Small intestine (tissue), 7 donors: Measurements from ENCODE around the gene RPL10. TPM values are rescaled to one million over a fixed set of nuclear protein-coding genes. Genes with fewer than 3 reads are reported as not detected.
A peak's percentile ranks its signal among the peaks of the same experiment; 100 is the strongest.

ENCODE experiments used
- DNase-seq, 2 donors: peaks; one replicate each; pipeline versions ENCODE4 v3.0.0 to v3.0.0-alpha.2; 2013
- FAIRE-seq: peaks from 2 replicates; lab custom pipeline; 2012; peaks lifted over from hg19 to GRCh38; lab: Jason Lieb, UNC
- H3K27ac ChIP-seq, 3 donors: one replicate each; pipeline ENCODE4 v1.5.1; 2013; ENCODE audit warnings: low read length in 2 of 3, mild to moderate bottlenecking in 2 of 3, control low read depth in 1 of 3, inconsistent platforms in 1 of 3, low read depth in 1 of 3, moderate library complexity in 1 of 3
- H3K27me3 ChIP-seq, 3 donors: one replicate each; pipeline ENCODE4 v1.6.1; 2013; ENCODE audit warnings: low read length in 3 of 3, inconsistent platforms in 1 of 3; ENCODE audit not compliant: control insufficient read depth in 3 of 3, insufficient read depth in 3 of 3
- H3K36me3 ChIP-seq, 3 donors: one replicate each; pipeline ENCODE4 v1.6.1; 2013; ENCODE audit warnings: low read length in 3 of 3, inconsistent platforms in 1 of 3, low read depth in 1 of 3, mild to moderate bottlenecking in 1 of 3, moderate library complexity in 1 of 3; ENCODE audit not compliant: control insufficient read depth in 3 of 3, insufficient read depth in 2 of 3
- H3K4me1 ChIP-seq, 3 donors: one replicate each; pipeline ENCODE4 v1.6.1; 2013; ENCODE audit warnings: low read length in 2 of 3, inconsistent platforms in 1 of 3, low read depth in 1 of 3, mild to moderate bottlenecking in 1 of 3, moderate library complexity in 1 of 3; ENCODE audit not compliant: control insufficient read depth in 3 of 3, insufficient read depth in 2 of 3
- H3K4me3 ChIP-seq, 3 donors: one replicate each; pipeline ENCODE4 v1.5.1; 2013; ENCODE audit warnings: low read length in 3 of 3, control low read depth in 1 of 3, inconsistent platforms in 1 of 3, low read depth in 1 of 3, mild to moderate bottlenecking in 1 of 3, moderate library complexity in 1 of 3
- H3K9me3 ChIP-seq, 2 donors: one replicate each; pipeline ENCODE4 v1.6.1; 2013; ENCODE audit warnings: low read depth in 1 of 2, low read length in 1 of 2; ENCODE audit not compliant: control insufficient read depth in 2 of 2, insufficient read depth in 1 of 2
- WGBS, 3 donors: extraction: QIAGEN DNeasy Blood & Tissue Kit; methylation state at CpG; one replicate each; pipeline ENCODE4 v1.1.7; 2013; 5-methylcytosine and 5-hydroxymethylcytosine counted together
- polyA plus RNA-seq, 4 donors: library from polyadenylated mRNA; stranded (reverse) in 3 of 4; unstranded in 1 of 4; fragments of 200-250 nt in 3 of 4; fragments of 120-200 nt in 1 of 4; gene quantifications; one replicate each; pipeline versions ENCODE4 v1.2.1 to v1.2.3, GENCODE V29; 2013
- donor health status: healthy with polysubstance abuse.
- donor health status: control.
- donor health status: control.
- donor health status: Bipolar disorder and iron deficiency.
- donor health status: healthy.

Gene RPL10
- polyA plus RNA-seq, 4 donors: 3,043 to 5,653 (median 5,166) TPM

DNA sequence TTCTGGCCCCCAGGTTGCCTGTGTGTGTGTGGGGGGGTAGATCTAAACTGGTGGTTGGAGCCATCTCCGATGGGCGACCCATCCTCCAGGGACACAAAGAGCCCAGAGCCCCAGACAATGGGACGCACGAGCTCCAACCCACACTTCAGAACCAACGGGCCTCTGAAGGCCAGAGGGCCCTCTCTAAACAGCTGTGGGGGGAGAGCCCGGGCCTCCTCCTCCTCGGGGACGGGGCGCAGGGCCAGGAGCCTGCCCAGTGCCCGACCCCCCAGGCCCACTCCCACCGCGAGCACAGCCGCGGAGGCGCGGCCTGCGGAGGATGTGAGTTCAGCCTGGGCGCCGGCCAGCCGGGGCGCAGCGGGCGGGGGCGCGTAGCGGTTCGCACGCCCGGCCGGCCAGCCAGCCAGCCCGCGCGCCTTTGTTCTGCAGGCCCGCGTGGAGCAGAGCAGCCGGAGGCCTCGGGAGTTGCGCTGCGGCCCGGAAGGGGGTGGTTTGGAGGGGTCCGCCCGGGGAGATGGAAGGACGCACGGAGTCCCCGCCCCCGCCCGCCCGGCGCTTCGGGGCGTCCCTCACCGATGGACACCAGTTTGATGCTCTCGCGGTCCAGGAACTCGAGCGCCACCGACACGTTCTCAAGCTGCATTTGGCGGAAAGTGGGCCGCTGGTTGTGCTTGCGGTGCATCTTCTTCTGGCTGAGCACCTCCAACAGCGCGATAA is 27.7 kb upstream of the RPL10 start:
- peak overlapping the region; percentile 44 to 61 (median 46) for H3K4me3 ChIP-seq
- H3K27ac ChIP-seq: peak overlapping the region in 2 of 3 donors; percentile 77 to 87
- H3K36me3 ChIP-seq: peaks cover 0 to 36% (median 0%) of the 10 kb centered on the region in 3 donors
- DNase-seq (peak in 1 of 2 donors; percentile 24), FAIRE-seq (no peak)
- peaks cover 0 to 28% (median 0%) of the 10 kb centered on the region in 3 donors for H3K4me1 ChIP-seq
- H3K9me3 ChIP-seq: no peaks in the 10 kb centered on the region
- WGBS, 3 donors: 1 to 46% (median 13%) methylated on average over 30 to 63 of the region's 63 CpGs
- H3K27me3 ChIP-seq: peaks cover 0 to 28% (median 0%) of the 10 kb centered on the region in 3 donors

- H3K27me3 ChIP-seq: peaks cover 0 to 28% (median 0%) of the 10 kb centered on the region in 3 donors
- peaks cover 0 to 28% (median 0%) of the 10 kb centered on the region in 3 donors for H3K4me1 ChIP-seq
- WGBS, 3 donors: 0 to 31% (median 25%) methylated on average over 24 to 77 of the region's 77 CpGs
- DNase-seq (peak; percentile 83 to 85), FAIRE-seq (no peak)
- H3K9me3 ChIP-seq: no peaks in the 10 kb centered on the region
- H3K36me3 ChIP-seq: peaks cover 0 to 29% (median 0%) of the 10 kb centered on the region in 3 donors
- peak overlapping the region in 2 of 3 donors; percentile 48 to 87 for H3K27ac ChIP-seq
- H3K4me3 ChIP-seq: peak overlapping the region; percentile 44 to 61 (median 46)
Observed at GRCh38 chrX:154371017-154371788, 27.0 kb upstream of the RPL10 start.

GRCh38 chrX:154371789-154372300 is 26.3 kb upstream of the RPL10 start:
- DNase-seq (no peak), FAIRE-seq (no peak)
- Histone ChIP-seq H3K4me3 (peak overlapping the region; percentile 27 to 48 (median 30)), H3K27ac (peak overlapping the region in 2 of 3 donors; percentile 14 to 38), H3K36me3 (peaks cover 0 to 22% (median 0%) of the 10 kb centered on the region in 3 donors), H3K27me3 (peaks cover 0 to 28% (median 0%) of the 10 kb centered on the region in 3 donors), H3K9me3 (no peaks in the 10 kb centered on the region), H3K4me1 (peaks cover 0 to 28% (median 0%) of the 10 kb centered on the region in 3 donors)
- 7 to 45% (median 13%) methylated on average over 3 to 43 of the region's 43 CpGs for WGBS, 3 donors

- peaks cover 0 to 28% (median 0%) of the 10 kb centered on the region in 3 donors for H3K27me3 ChIP-seq
- H3K36me3 ChIP-seq: peaks cover 0 to 14% (median 0%) of the 10 kb centered on the region in 3 donors
- FAIRE-seq (no peak), DNase-seq (no peak)
- peak overlapping the region in 2 of 3 donors; percentile 38 to 54 for H3K27ac ChIP-seq
- H3K4me1 ChIP-seq: peaks cover 0 to 28% (median 0%) of the 10 kb centered on the region in 3 donors
- WGBS, 3 donors: 18 to 42% (median 26%) methylated on average over 4 to 5 of the region's 5 CpGs
- H3K9me3 ChIP-seq: no peaks in the 10 kb centered on the region
- peak overlapping the region in 1 of 3 donors; percentile 48 for H3K4me3 ChIP-seq
Observed at GRCh38 chrX:154372612-154373022, 25.6 kb upstream of the RPL10 start.

GRCh38 chrX:154373340-154374306 is 24.6 kb upstream of the RPL10 start:
- WGBS, 3 donors: 14 to 41% (median 15%) methylated on average over 19 to 23 of the region's 23 CpGs
- FAIRE-seq (no peak), DNase-seq (peak; percentile 72 to 81)
- peak overlapping the region in 2 of 3 donors; percentile 14 to 48 for H3K4me3 ChIP-seq
- H3K4me1 ChIP-seq: peaks cover 0 to 30% (median 0%) of the 10 kb centered on the region in 3 donors
- peaks cover 0 to 28% (median 0%) of the 10 kb centered on the region in 3 donors for H3K27me3 ChIP-seq
- peak overlapping the region in 2 of 3 donors; percentile 57 to 82 for H3K27ac ChIP-seq
- H3K9me3 ChIP-seq: no peaks in the 10 kb centered on the region
- H3K36me3 ChIP-seq: peaks cover 0 to 8% (median 0%) of the 10 kb centered on the region in 3 donors

DNA sequence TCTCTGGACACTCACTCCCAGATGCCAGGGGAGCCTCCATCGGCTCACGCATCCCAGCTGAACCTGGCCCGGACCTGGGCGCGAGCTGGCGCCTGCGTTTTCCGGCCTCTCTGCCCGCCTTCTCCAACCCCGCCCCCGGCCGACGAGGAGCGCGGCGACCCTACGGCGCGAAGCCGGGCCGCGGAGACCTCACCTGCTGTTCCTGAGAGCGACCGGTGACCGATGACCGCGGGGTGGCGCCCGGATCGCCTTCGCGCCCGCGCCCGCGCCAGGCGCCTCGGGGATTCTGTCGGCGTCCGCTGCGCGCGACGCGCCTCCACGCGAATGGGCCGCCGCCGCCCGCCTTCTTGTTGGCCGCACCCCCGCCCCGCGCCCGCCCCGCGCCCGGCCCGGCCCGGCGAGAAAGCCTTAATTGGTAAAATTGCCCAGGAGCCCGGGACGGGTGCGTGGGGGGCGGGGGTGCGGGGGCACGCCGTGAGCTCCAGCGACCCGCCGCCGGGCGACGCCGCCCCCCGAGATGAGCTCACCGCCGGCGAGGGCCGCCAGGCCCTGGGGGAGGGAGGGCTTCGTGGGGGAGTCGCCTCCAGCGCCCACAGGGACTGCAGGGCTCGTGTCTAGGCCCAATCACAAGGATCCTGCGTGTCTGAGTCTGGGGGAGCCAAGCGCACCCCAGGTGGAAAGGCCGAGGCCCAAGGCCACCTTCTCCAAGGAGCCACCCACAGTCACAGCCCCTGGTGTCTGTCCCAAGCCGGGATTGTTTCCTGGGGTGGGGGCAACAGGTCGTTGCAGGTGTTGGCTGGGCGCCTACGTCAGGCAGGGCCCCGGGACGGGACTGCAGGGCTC is 23.6 kb upstream of the RPL10 start, which contains the start of gene FLNA:
FLNA (minus strand) TSS at position 322 of the 843 bp plus-strand sequence. CDS start 3,389 bp downstream, outside the sequence.
- Histone ChIP-seq H3K27me3 (peaks cover 0 to 28% (median 0%) of the 10 kb centered on the region in 3 donors), H3K27ac (peak within 1 kb of the TSS in 2 of 3 donors; percentile 61 to 82), H3K9me3 (no peaks in the 10 kb centered on the region), H3K36me3 (peaks cover 0 to 2% (median 0%) of the 10 kb centered on the region in 3 donors), H3K4me3 (peak within 1 kb of the TSS in 2 of 3 donors; percentile 14 to 48), H3K4me1 (peaks cover 0 to 24% (median 0%) of the 10 kb centered on the region in 3 donors)
- FAIRE-seq: no peak
- DNase-seq: peak in 1 of 2 donors; percentile 47
- WGBS, 3 donors: 6 to 45% (median 20%) methylated on average over 8 to 95 of the region's 95 CpGs

GRCh38 chrX:154375156-154375504 is 23.0 kb upstream of the RPL10 start:
- FAIRE-seq (no peak), DNase-seq (no peak)
- Histone ChIP-seq H3K27ac (peak overlapping the region in 2 of 3 donors; percentile 22 to 61), H3K36me3 (peaks cover 0 to 2% (median 0%) of the 10 kb centered on the region in 3 donors), H3K9me3 (no peaks in the 10 kb centered on the region), H3K4me1 (peaks cover 0 to 18% (median 0%) of the 10 kb centered on the region in 3 donors), H3K27me3 (peaks cover 0 to 23% (median 0%) of the 10 kb centered on the region in 3 donors), H3K4me3 (no peak overlapping the region)
- 27 to 61% (median 58%) methylated on average over 10 of the region's 10 CpGs for WGBS, 3 donors
